ENCODE results near the gene TAGLN.
"Not testable (repeated sequence)": the region's sequence is repeated elsewhere in the genome, so short reads cannot be mapped to it uniquely, and the experiment has no call there.

The TAGLN gene

DNA sequence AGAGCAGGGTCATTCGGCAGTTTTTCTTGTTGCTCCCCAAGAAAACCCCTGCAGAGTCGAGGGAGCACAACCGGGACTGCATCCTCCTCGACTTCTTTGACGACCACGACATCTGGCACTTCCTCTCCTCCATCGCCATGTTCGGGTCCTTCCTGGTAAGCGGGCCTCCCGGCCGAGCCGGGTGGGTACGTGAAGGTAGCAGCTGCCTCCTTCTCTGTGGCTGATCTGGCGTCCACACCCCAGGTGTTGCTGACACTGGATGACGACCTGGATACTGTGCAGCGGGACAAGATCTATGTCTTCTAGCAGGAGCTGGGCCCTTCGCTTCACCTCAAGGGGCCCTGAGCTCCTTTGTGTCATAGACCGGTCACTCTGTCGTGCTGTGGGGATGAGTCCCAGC, 3.4 kb upstream of the TAGLN start:
- no peak for DNase-seq (ENCODE audit: low spot score)

DNA sequence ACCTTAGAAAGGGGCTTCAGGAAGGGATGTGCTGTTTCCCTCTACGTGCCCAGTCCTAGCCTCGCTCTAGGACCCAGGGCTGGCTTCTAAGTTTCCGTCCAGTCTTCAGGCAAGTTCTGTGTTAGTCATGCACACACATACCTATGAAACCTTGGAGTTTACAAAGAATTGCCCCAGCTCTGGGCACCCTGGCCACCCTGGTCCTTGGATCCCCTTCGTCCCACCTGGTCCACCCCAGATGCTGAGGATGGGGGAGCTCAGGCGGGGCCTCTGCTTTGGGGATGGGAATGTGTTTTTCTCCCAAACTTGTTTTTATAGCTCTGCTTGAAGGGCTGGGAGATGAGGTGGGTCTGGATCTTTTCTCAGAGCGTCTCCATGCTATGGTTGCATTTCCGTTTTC, 2.2 kb upstream of the TAGLN start:
- DNase-seq (ENCODE audit: low spot score): no peak

DNA sequence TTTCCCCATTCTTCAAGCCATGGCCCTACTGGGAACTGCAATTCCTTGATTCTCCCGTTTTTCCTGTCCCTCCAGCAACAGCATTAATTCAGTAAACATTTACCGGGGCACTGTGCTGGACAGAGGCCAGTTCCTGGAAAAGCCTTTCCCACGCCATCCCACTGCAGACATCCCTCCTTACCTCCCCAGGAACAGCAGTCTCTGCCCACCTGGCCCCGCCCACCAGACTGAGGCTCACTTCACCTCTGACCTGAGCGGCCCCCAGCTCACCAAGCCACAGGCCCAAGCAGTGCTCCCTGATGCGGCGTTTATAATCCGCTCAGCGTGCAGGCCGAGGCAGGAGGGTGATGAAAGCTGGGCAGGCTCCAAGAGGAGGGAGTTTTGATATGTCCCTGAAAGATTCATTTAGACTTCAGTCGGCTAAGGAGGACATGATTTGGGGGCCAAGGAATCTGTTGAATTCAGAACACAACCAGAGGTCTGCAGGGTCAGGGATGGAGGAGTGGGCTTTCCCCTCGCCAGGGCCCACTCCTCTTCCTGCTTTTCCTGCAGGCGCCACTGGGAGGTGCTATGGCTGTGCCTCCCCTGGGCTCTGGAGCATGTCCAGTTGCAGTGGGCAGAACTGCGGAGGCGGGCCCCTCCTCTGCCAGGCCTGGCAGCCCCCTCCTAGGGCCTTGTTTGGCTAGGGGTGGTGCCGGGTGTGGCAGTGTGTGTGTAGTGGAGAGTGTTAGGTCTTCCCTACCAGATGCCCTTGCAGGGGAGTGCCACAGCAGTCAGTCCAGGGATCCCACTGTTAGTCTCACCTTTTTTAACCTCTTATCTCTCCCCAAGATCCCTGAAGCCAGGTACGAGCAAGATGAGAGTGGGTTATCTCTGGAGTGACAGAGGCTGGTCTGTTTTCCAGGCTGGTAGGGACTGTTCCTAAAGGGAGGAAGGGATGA, 1.4 kb upstream of the TAGLN start:
- no peak for DNase-seq (ENCODE audit: low spot score)

DNA sequence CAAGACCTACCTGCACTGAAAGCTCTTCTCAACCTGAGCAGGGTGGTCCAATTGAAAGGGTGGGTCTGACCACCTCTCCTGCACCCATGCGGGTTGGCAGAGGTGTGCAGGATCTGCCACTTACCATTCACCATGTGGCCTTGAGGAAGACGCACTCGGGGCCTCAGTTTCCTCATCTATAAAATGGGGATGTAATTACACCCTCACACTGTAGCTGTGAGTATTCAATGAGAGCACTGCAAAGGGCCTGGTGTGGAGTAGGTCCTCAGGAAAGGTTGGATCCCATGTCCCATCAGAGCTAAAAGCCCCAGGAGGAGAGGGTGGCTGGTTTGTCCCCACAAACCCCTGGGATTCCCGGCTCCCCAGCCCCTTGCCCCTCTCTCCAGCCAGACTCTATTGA, 557 bp upstream of the TAGLN start:
- no peak for DNase-seq (ENCODE audit: low spot score)

DNA sequence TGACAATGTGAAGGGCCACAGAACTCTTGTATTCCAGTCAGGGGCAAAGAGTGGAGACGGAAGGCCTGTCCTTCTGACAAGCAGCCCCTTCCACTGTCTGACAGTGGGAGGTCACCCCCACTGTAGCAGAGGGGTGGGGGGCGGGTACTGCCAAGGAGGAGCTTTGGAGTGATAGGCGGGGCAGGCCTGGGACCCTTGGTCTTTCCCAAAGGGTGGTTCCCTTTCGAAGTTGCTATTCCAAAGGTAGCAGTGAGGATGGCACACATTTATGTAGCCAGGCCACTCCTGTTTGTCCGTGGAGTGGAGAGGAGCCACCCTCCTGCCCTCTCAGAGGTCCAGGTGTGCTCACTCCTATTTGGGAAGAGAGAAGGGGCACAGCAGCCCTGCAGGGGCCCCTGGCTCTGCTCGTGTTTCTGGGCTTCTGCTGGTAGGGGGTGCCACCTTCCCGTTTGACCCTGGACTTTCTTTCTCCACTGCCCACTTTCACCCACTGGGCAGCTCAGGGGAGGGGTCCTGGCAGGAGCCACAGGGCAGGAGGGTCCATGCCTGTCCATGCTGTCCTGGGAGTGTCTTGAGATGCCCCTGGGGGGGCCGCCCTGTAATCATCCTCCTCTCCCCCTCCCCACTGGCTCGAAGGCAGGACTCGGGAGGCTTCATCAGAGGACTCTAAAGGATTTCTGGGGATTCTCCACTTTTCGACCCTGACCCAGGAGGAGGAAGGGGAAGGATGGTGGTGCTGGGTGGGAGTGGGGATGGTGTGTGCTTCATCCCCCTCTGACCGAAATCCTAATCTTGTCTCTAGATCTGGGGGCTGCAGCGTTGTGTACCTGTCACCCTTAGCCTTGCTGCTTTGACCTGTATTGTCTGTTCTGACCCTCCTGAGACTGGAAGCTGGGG, 994 bp downstream of the TAGLN start:
- DNase-seq (ENCODE audit: low spot score): no peak

DNA sequence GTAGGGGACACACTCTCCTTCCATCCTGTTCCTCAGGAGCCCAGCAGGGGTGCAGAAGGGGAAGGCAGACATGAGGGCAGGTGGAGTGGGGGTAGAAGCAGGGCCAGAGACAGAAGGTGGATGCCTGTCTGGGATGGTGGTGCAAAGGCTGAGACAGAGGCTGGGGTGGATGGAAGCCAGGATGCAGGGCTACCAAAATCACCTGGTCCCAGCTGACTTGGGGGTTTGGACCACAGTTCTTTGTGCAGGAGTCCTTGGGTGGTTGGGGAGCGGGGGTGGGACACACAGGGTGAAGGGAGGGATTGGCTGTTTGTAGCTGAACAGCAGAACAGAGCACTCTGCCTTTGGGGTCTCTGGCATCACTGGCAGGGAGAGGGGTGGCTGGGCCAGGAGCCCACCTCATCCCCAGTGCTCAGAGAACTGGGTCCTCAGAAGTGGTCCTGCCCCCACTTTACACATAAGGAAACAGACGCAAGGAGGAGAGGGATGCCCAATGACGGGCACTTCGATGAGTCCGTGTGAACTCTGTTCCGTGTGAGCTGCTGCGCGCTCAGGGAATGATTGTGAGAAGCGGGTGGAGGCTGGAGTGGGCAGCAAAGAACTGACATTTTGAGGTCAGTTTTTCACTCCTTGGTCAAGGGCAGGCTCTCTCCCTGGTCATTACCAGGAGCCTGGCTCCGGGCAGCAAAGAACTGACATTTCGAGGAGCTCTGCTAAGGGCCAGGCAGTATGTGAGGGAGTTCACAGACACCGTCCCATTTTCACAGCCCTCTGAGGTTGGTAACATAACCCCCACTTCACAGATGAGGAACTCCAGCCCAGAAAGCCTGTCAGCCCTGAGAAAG, 1.9 kb downstream of the TAGLN start:
- DNase-seq (ENCODE audit: low spot score): no peak

DNA sequence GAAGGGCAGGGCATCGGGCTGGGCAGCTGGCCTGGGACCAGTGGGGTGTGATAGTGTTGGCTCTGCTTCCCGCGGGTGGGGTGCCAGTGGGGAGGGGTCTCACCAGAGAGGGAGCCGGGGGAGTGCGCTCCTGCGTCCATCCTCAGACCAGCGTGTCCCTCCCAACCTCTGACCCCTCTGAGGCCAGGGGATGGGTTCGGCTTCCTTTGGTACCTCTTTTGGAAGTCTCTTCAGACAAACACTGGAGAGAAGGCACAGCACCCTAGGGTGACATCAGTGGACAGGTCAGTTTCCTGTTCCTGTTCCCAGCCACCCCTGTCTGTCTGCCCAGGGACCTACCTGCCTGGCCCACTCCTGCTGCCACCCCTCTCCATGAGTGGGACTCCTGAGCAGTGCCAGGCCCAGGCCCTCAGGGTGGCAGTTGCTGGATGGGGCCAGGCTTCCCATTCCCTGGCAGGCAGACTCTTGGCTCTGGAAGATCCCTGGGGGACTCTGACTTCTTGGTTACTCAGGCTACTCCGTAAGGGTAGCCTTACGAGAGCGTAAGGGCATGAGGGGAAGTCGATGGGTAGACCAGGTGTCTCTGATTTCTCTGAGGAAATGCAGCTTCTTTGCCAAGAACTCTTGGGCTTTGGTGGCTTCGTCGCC, 2.6 kb downstream of the TAGLN start:
- no peak for DNase-seq (ENCODE audit: low spot score)

DNA sequence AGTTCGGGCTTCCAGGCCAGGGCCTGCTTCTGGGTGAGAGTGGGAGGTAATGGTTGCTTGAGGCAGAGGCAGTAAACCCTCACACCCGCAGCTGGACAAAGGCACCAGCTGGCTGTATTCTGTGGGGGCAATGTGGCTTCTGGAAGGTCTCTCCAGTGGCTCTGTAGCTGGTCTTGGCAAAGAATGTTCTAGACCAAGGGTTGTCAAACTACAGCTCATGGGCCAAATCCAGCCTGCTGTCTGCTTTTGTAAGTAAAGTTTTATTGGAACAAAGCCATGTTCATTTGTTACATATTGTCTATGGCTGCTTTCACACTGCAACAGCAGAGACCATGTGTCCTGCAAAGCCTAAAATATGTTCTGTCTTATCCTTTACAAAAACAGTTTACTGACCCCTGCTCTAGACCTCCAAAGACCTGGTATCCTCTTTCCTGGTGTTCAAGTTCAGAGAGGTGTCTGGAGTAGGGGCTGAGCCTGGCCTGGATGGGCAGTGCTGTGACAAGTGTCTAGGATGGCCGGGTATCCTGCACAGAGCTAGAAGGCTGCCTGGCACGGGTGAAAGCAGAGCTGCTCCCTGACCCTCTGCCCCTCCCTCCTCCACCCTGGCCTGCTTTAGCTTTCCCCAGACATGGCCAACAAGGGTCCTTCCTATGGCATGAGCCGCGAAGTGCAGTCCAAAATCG, 3.4 kb downstream of the TAGLN start:
- no peak for DNase-seq (ENCODE audit: low spot score)

DNA sequence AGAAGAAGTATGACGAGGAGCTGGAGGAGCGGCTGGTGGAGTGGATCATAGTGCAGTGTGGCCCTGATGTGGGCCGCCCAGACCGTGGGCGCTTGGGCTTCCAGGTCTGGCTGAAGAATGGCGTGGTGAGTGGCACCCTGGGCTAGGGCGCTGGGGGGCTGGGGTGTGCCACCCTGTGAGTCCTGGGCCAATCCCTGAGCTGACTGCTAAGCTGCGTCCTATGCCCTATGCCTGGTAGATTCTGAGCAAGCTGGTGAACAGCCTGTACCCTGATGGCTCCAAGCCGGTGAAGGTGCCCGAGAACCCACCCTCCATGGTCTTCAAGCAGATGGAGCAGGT, 3.9 kb downstream of the TAGLN start:
- no peak for DNase-seq (ENCODE audit: low spot score)

DNA sequence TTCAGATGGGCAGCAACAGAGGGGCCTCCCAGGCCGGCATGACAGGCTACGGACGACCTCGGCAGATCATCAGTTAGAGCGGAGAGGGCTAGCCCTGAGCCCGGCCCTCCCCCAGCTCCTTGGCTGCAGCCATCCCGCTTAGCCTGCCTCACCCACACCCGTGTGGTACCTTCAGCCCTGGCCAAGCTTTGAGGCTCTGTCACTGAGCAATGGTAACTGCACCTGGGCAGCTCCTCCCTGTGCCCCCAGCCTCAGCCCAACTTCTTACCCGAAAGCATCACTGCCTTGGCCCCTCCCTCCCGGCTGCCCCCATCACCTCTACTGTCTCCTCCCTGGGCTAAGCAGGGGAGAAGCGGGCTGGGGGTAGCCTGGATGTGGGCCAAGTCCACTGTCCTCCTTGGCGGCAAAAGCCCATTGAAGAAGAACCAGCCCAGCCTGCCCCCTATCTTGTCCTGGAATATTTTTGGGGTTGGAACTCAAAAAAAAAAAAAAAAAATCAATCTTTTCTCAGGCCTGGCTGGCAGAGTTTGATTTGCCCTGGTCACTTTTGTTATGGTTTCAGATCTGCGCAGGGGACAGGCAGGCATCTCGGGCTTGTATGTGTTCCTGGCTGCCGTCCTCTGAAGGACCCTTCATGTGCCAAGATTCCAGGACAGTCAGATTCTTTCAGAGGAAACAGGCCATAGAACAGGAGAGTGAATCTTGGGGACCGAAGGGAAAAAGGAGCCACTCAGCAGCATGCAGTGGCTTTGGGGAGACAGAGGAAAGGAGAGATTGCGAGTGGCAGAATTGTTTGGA, 5.3 kb downstream of the TAGLN start:
- DNase-seq (ENCODE audit: low spot score): no peak

DNA sequence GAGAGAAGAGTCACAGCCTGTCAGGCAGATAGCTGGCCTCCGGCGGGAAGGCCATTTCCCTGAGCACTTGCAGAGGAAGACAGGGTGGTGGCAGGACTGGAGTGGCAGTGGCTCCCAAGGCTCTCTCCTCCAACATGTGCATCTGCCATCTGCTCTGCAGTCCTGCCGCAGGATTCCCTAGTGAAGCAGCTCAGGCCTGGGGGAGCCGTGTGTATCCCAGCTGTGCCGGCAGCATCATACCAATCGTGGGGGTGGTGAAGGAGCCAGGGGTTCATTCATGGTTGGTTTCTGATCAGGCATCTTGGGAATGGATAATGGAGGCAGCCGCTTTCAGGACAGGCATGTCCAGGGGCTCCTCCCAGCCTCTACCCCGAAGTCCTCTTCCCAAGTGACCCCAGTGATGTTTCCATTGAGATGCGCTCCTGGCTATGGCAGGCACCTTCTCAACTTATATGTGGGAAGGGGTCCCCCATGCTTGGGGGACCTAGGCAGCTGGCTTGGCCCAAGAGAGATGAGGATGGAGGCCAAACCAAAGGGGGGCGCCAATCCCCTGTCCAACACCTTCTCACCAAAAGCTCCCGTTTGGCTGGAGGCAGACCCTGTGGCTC, 6.1 kb downstream of the TAGLN start:
- no peak for DNase-seq (ENCODE audit: low spot score)

DNA sequence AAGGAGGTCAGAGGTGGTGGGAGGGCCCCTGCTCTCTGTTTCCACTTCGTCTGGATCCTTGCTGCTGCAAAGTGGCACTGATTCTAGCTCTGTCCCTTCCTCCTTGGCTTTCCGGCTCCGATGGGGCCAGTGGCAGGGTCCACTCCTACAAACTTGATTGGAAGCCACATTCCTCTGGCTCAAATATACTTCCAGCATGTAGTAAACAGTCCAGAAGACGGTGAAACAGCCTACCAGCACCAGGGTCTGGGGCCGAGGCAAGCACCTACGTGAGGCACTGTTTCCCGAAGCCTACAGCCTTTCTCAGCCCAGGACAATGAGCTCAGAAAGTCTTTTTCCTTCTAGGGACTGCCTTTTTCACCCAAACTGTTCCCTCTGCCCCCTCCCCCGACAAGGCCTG, 6.9 kb downstream of the TAGLN start:
- DNase-seq (ENCODE audit: low spot score): not testable (repeated sequence)

DNA sequence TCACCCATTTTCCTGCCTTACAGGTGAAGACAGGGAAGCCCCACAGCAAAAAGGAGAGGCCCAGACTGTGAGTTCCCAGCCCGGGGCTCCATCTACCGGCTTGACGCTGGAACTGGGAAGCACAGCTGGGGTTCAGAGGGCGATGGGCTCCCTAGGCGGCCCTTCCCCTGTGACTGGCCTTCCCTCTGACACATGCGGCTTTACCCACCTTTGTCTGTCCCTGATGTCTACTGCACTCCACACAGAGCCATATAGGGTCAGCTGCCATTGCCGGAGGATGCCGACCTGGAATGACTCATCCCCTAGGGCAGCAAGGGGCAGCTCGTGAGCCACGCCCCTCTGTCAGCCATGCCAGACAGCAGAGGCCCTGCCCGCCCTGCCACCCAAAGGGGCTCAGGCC, 7.7 kb downstream of the TAGLN start:
- not testable (repeated sequence) for DNase-seq (ENCODE audit: low spot score)

DNA sequence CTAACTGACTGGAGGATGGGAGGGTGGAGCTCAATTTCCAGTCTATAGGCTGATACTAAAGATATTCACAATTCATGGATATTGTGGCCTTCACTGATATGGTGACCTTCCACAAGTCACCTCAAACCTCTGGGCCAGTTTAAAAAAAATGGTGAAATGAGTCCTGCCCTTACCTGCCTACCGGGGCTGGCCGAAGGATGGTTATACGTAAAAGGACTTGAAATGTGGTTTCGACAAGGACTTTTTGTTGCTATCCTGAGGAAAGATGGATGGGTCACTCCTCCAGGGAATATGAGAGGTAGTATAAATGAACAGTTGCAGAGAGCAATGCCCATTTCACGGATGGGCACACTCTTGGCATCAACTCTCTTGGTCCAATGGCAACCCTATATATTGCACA, 8.3 kb downstream of the TAGLN start:
- not testable (repeated sequence) for DNase-seq (ENCODE audit: low spot score)

DNA sequence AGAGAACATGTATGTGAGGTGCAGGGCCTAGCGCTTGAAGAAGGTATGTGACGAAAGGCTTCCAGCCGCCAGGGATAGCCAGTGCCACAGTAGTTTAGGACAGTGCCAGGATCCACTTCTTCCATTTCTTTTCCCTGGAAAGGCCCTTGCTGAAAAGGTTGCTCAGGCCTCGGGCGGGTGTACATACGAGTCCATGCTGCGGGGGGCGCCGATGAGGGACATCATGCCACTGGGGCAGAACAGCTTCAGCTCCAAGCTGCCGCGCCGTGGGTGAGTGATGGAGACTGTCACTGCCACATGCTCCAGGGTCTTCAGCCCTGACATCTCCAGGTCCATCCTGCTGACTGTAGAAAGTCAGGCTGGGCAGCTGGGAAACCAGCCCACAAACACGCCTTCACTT, 9.5 kb downstream of the TAGLN start:
- DNase-seq (ENCODE audit: low spot score): not testable (repeated sequence)

DNA sequence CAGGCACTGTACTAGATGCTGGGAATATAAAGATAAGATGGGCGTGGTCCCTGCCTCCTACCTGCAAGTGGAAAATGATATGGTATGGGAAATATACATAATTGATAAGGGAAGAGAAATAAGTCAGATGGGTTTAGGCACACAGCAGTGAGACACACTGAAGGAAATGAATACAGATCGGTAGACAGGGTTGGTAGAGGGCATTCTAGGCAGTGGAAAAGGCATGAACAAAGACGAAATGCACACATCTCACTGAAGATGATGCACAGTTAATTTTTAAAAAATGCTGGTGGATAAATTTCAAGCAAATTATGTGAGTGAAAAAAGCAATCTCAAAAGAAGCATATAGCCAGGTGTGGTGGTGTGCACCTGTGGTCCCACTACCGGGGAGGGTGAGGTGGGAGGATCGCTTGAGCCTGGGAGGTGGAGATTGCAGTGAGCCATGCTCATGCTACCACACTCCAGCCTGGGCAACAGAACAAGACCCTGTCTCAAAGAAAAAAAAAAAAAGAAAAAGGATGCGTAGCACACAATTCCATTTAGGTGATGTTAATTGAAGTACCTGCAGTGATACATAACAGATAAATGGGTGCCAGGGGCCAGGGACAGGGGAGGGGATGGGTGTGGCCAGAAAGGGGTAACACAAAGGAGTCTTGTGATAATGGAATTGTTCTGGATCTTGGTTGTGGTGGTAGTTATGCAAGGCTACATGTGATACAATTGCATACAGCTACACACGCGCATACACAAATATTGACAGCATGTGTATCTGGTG, 10.4 kb downstream of the TAGLN start:
- DNase-seq (ENCODE audit: low spot score): not testable (repeated sequence)

DNA sequence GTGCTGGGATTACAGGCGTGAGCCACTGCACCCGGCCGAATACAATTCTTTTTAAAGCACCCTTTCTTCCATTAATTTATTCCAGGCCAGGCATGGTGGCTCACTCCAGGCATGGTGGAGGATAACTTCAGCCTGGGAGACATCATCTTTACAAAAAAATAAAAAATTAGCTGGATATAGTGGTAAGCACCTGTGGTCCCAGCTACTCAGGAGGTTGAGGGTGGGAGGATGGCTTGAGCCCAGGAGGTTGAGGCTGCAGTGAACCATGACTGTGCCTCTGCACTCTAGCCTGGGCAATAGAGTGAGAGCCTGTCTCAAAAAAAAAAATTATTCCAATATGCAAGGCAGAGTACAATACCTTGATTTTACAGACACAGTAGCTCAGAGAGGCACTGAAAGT, 11.4 kb downstream of the TAGLN start:
- no peak for DNase-seq (ENCODE audit: low spot score)

DNA sequence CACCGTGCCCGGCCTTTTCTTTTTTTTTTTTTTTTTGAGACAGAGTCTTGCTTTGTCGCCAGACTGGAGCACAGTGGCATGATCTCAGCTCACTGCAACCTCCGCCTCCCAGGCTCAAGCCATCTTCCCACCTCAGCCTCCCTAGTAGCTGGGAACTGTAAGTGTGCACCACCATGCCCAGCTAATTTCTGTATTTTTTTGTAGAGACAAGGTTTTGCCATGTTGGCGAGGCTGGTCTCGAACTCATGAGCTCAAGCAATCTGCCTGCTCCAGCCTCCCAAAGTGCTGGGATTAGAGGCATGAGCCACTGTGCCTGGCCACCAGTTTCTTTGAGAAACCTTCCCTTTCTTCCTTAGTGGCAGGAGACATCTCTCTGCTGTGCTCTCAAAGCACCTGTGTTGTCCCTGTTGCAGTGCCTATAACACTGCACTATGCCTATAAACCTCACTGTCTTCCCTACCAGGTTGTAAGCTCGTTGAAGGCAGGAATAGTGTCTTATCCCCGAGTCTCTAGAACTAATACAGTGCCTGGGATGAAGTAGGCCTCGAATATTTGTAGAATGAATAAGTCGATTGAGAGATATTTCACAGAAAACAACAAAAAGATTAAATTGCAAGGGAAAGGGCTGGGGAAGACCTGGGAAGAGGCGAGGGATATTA, 13.7 kb downstream of the TAGLN start:
- no peak for DNase-seq (ENCODE audit: low spot score)

Data from hematopoietic multipotent progenitor cell treated with erythropoietin and hydrocortisone succinate and interleukin-3 and kit ligand, for 17 days (in vitro differentiated cells).